CD4-positive, alpha-beta T cell treated with Interleukin-17A for 1 hour (primary cell): ENCODE results near the gene TAF1A.

Experiments used
- DNase-seq: peaks from one replicate; pipeline ENCODE4 v3.0.0-alpha.2; 2020

TAF1A gene

DNA sequence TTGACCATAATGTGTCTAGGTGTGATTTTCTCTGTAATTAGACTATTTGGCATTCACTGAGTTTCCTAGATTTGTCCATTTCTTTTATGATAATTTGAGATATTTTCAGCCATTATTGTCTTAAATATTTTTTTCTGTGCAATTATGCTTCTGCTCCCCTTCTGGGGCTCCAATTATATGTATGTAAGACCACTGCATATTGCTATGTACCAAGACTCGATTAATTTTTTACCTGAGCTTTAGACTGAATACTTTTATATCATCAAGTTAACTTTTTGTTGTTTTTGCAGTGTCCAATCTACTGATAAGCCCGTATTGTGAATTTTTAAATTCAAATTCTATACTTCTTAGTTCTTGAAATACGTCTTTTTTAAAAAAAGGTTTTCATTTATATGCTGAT lies 5.1 kb upstream of the TAF1A start:
- no peak for DNase-seq

DNA sequence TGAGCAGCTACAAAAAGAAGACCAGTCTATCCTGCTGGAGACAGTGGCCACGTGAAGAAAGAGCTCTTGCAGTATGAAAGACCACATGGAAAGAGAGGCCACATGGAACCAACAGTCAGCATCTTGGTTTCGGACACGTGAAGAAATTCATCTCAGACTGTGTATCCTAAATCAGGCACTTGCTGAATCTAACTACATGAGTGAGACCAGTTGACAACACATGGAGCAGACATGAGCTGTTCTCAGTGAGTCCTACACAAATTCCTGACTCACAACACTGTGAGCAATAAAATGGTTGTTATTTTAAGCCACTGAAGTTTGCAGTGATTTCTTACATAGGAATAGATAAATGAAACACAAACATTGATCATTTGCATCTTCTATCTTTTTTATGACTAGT lies 2.4 kb upstream of the TAF1A start:
- DNase-seq: no peak

DNA sequence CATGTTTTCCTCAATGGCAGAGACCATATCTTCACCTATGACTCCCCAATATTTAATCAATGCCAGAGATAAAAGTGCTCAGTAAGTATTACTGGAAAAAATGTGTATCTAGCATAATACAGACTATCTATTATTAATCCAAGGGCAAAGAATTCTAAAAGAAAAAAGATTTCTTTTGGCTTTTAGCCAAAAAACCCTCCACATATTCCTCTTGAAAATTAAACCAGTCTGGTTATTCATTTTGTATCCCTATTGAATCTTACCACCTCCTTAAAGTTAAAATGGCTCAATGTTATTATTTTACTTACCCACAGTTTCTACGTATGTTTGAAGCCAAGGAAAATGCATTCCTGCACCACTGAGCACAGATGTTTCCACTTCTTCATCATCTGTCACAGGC lies 1.6 kb downstream of the TAF1A start:
- no peak for DNase-seq

DNA sequence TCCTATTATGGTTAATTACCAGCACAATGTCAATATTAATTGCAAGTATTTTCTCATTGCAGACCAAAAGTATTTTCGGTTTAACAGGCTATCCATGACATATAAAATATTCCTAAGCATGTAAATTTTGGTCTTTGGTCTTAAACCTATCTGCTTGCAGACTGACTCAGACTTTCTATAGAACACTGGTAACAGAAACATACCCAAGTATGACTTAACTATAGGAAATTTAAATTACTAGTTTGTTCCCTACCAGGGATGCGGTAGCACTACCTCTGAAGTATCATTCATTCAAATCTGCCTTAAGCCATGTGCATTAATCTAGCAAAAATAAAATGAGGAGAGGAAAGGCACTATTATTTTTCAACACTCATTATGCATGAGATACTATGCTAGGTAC lies 2.9 kb downstream of the TAF1A start:
- DNase-seq: no peak

DNA sequence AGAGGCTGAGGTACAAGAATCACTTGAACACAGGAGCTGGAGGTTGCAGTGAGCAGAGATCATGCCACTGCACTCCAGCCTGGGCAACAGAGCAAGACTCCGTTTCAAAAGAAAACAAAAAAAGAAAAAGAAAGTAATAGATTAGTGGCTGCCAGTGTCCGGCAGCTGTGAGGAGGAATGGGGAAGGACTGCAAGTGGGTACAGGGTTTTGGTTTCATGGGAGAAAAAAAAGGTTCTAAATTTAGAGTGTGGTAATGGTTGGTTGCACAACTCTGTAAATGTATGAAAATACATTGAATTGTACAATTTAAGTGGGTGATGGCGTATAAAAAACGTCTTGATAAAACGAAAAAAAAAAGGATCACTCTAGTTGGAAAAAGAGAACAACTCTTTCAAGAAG lies 6.7 kb downstream of the TAF1A start:
- DNase-seq: no peak

DNA sequence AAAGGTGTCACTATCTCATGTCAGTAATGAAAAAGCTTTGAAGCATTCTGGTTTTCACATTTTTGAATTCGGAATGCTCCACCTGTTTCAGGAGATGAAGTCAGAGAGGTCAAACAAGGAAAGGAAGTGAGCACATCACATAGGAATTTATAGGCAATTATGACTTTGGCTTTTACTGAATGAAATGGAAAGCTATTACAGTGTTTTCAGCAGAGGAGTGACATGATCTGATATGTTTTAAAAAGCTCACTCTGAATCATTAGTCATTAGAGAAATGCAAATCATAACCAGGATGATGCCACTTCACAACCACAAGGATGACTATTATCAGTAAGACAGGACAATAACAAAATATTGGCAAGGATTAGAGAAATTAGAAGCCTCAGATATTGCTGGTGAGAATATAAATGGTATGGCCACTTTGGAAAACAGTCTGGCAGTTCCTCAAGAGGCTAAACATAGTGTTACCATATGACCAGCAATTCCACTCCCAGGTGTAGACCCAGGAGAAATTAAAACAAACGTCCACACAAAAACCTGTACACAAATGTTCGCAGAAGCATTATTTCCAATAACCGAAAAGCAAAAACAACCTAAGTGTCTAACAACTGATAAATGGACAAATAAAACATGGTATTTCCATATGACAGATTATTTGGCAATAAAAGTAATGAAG lies 7.5 kb downstream of the TAF1A start:
- DNase-seq: no peak

DNA sequence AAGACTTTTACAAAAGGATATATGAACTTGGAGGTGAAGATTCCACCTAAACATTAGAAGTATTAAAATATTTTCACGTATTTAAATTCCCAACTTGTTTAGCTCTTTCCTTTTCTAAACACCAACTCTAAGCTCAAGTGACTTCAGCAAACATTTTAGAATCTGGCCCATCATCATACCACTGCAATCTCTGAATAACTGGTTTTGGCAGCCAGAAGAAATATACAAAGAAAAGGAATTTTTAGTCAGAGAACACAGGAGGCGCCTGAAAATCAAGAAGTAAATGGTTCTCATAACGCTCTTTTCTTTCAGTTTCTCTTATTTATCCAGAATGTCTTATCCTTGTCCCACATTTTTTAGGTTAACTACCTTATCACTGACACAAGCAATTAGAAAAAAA lies 10.4 kb downstream of the TAF1A start:
- DNase-seq: no peak

DNA sequence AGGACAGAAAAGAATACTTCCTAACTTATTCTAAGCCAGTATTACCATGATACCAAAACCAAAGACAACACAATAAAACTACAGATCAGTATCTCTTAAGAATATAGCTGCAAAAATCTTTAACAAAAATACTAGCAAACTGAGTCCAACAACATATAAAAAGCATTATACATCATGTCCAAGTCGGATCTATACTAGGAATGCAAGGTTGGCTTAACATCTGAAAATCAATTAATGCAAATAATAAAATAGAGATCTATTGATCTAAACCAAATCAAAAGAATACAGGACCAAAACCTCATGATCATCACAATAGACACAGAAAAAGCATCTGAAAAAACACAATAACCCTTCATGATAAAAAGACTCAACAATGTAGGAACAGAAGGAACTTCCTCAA lies 18.9 kb downstream of the TAF1A start:
- no peak for DNase-seq

DNA sequence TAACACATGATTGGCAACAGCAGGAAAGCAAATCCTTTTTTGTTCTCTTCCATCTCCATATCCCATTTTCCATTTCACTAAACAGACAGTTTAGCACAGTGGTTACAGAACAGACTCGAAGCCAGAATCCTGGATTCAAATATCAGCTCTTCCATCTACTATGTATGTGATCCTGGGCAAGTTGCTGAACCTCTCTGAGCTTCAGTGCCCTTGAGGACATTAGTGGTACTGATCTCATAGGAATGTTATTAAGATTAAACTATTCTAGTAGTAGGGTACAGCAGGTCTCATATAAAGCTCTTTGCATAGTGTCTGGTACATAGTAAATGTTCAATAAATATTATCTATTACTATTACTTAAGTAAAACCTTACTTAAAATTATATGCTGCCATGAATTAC lies 28.1 kb downstream of the TAF1A start:
- DNase-seq: no peak

DNA sequence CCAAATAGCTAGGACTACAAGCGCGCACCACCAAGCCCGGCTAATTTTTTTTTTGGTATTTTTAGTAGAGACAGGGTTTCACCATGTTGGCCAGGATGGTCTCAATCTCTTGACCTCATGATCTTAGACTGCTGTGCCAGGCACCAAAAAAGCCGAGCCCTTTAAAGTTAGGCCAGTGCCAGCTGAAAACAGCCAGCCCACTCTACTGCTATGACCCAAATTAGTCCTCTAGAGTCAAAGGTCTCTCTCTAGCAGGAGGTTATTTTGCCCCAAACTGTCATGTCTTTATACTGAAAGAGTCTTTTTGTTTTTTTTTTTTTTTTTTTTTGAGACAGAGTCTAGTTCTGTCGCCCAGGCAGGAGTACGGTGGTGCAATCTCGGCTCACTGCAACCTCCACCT lies 32.2 kb downstream of the TAF1A start:
- no peak for DNase-seq

DNA sequence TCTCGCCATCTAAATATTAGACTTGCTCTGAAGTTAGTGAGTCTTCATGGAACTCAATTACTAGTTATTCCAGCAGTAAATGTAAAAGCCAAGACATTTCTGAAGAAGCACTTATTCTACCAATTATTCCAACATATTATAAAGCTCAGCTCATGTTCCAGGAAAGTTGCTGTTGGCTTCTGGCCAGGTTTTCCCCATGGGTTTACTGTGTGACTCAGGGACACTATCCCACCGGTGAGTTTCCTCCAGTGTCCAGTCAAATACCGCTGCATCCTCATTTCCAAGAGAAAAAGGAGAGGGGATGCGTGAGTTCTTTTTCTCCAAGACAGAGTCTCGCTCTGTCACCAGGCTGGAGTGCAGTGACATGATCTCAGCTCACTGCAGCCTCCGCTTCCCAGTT lies 32.6 kb downstream of the TAF1A start:
- DNase-seq: no peak

DNA sequence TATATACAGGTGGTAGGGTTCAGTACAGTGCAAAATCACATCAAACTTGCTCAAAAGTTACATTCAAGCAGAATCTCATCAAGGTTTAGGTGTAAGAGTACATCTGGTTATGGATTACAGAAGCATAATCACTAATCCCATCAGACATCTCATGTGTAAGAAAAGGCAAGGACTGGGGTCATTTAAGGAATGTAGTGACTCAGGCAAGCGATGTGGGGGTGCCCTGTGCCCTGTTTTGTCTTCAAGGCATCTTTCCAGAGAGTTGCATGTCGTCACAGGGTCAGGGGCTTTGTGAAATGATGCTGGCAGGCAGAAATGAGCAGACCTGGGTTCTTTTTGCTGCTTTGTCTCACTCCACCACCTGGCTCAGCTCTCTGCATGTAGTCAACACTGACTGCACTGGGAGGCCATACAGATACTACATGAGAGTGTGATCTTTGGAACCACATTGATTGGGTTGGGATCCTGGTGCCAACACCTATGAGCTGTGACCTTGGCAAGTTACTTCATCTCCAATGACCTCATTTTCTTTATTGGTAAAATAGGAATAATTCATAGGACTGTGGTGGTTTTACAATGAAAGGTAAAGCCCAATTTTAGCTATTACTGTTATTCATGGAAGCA lies 33.6 kb downstream of the TAF1A start:
- DNase-seq: no peak

DNA sequence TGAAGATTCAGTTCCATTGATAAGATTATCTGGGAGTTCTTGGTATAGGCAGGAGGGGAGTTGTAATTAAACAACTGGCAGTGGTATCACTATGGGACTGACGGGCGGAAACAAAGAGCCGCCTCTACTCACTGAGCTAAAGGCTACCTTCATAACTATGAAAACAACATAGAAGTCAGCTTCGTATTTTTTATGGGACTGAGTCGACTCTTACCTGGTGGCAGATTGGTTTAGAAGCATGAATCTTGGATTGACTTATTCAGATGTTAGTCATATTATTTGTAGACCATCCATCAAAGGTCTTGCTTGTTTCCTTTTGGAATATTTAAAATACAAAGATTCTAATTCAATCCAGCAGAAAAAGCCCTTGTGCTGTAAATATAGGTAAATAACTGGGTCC lies 35.6 kb downstream of the TAF1A start:
- DNase-seq: no peak

DNA sequence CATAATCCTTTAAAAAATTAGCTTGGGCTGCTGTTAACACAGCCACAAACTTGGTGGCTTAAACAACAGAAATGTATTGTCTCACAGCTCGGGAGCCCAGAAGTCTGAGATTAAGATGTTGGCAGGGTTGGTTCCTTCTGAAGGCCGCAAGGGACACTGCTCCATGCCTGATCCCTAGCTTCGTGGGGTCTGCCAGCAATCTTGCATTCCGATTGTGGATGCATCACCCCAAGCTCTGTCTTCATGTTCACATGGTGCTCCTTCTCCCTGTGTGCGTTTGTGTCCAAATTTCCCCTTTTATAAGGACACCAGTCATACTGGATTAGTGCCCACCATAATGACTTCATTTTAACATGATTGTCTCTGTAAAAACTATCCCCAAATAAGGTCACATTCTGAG lies 36.9 kb downstream of the TAF1A start:
- DNase-seq: no peak

DNA sequence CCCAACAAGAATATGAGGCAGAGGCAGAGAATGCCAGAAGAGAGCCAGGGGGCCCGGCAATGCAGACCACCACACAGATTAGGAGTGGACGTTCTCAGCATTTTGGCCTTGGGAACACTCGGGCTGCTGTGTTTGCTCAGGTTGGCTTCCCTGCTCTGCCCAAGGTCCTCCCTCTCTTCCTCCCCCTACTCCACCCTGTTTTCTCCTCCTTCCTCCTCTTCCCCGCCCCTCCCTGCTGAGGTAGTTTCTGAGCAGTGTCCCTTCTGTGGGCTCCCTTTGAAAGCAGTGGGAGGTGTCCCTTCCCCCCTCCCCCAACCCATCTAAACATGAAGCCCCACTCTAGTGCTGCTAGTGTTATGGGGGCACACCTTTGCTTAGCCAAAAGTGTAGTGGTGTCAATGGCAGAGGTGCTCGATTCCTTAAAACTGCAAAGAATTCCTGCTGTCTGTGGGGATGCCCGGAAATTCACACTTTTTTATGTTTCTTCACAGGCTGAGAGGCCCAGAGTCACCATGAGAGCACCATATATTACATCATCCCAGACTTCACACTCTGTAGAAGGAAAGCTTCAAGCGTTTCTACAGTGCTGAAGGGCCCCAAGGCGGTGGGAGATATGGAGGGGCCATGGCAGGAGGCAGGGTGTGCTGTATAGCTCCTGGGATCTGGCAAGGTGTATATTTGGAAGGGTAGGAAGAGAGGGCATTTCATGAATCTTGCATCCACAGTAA lies 41.6 kb downstream of the TAF1A start, which contains the start of gene HHIPL2:
Gene HHIPL2, minus strand, starts transcription at position 161 of the 728 bp plus-strand sequence. Its CDS starts 60 bp downstream, at position 101.
- DNase-seq: no peak

DNA sequence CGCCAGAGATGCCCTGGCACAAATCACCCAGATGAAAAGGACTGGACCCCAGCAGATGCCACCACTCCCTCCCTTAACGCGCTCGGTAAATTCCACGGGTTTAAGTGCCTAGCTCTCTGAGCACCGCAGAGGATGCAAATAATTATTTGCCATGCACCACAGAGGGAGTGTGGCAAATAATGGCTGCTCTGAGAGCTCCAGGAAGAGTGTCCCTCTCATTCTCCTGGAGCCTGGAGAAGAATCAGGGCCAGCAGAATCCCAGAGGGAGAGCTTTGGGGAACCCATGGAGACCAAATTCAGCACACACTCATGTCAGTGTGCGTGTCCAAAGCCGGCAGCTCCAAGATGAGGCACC lies 42.5 kb downstream of the TAF1A start:
- DNase-seq: no peak

DNA sequence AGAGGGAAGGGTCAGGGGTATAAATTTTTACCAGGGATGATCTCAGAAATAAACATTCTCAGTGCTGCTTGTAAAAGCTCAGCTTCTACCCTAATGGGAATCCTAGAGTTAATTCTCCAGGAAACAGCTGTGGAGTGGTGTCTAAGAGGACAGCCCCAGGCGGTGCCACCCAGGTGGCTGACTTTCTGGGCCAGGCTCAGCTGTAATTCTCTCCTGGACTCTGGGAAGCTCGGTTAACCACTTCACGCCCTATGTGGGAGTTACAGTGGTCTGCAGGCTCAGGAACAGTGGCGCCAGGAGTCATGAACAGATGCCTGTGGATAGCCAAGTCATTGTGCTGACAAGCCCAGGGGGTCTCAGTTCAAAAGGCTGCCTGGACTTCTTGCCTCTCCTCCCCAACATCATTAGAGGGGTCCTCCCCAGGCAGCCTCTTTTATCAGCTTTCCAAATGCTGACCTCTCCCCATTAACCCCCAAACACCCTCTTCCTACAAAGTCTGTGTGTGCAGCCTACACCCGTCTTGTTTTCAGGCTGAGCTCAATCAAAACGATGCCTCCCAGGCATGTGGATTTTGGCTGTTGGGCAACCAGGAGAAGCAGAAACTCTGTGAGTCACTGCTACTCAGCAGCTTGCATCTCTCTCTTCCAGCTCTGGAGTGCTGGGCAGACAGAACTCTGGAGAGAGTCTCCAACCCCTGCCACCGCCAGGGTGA lies 43.0 kb downstream of the TAF1A start:
- DNase-seq: no peak

DNA sequence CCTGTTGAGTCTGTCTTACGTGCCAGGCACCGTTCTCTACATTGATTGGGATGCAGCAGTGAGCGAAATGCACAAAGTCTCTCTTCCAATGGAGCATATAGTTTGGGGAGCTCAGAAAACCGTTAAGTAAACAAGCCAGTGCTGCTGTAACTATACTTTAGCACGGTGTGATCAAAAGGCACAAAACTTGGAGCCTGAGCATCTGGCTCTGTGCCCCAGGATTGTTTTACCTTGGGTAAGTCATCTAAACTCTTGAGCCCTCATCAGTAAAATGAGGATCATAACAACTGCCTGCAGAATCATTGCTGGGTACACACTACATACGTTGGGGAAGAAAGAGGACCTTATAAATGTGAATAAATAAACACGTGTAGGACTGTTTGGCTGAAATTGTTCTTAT lies 43.6 kb downstream of the TAF1A start:
- DNase-seq: no peak

DNA sequence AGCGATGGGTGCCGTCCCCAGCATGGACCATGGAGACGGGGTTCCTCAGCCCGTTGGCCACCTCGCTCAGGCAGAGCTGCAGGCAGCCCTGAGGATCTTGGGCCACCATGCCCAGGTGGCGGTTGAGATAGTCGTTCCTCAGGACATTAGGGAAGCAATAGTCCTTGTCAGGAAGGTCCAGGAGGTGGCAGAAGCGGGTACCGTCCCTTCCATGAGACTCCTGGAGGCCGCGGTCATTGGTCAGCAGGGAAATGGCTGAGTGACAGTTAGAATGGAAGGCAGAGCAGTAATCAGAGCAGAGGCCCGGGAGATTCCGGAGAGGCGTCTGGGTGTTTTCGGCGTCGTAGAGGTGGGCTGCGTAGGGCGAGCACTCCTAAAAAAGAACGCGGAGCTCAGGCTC lies 45.9 kb downstream of the TAF1A start:
- no peak for DNase-seq

DNA sequence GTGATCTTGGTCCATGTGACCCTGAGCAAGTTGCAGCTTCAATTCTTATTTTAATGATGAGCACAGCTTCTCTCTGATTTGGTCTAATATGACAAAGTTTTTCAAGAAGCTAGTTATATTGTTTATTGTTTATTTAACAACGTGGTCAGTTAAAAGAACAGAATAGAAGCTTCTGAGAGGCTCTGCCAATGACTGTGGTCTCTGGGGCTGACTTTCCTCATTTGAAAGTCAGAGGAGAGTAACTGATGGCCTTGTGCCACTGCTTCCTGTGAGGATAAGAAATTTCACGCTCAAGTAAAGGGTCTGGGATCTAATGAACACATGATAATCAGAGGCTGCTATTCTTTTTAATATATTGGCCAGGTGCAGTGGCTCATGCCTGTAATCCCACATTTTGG lies 49.1 kb downstream of the TAF1A start:
- DNase-seq: no peak

DNA sequence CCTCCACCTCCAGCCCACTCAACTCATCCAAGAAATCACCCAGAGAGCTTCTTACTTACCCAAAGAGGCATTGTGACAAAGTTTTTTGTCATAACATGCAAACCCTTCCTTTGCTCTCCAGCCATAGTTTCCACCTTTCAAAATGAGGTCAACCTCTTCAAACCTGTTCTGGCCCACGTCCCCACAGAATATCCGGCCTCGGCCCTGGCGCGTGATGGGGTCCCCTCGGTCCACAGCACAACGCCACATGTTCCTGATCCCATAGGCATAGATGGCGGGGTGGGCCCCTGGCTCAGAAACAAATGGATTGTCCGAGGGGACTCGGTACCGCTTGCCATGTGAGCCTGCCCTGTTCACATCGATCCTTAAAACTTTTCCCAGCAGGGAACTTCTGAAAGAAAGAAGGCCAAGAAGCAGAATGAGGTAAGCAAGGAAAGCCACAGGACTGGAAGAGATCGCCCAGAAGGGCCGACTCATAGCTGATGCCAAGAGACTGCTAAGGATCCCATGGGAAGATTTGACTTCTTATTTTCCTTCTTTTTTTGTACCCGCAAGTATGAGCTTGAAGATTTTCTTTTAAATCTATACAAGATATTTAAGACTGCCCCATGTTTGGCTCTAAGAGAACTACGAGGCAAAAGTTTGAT lies 49.7 kb downstream of the TAF1A start:
- DNase-seq: no peak

DNA sequence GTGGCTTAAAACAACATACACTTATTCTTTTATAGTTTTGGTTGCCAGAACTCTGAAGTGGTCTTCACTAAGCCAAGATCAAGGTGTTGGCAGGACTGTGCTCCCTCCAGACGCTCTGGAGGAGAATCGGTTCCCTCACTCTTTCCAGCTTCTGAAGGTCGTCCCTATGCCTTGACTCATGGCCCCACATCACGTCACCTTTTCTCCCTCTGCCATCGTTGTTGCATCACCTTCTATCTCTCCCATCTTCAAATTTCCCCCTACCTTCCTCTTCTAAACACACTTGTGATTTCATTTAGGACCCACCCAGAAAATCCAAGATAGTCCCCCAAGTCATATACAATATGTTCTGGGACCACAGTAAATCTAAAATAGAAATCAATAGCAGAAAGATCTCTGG lies 54.3 kb downstream of the TAF1A start:
- DNase-seq: no peak

DNA sequence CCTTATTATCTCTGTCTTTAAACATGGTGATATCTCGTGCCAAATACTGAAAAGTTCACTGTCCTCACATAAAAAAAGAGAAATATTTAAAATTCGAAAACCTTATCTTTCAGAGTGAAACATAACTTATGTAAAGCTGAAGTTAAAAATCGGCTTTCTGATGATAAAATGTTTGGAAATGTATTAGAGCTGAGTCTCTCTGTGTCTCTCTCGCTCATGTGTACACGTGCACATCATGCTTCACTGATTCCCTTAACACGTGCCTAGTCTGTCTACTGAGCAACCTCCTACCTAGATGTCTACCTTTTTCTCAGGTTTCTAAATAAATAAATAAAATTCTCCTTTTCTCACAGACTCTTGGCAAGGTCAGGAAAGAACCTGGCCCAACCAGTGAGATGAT lies 58.9 kb downstream of the TAF1A start:
- no peak for DNase-seq
